ENCODE data around the gene MLXIP.

- TF ChIP-seq, protein P1, sequence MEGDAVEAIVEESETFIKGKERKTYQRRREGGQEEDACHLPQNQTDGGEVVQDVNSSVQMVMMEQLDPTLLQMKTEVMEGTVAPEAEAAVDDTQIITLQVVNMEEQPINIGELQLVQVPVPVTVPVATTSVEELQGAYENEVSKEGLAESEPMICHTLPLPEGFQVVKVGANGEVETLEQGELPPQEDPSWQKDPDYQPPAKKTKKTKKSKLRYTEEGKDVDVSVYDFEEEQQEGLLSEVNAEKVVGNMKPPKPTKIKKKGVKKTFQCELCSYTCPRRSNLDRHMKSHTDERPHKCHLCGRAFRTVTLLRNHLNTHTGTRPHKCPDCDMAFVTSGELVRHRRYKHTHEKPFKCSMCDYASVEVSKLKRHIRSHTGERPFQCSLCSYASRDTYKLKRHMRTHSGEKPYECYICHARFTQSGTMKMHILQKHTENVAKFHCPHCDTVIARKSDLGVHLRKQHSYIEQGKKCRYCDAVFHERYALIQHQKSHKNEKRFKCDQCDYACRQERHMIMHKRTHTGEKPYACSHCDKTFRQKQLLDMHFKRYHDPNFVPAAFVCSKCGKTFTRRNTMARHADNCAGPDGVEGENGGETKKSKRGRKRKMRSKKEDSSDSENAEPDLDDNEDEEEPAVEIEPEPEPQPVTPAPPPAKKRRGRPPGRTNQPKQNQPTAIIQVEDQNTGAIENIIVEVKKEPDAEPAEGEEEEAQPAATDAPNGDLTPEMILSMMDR (conservative IDR thresholded peaks at IDR 0.05; ENCODE audit: low read length), result no peak
- TF ChIP-seq EZH2phosphoT487 (IDR thresholded peaks at IDR 0.05; ENCODE audit: borderline replicate concordance, low read depth, low read length), result no peak
These were observed 83.1 kb downstream of the MLXIP start for GRCh38 chr12:122161682-122162081.

Data from OCI-LY7 (cell line).